Endothelial cell of umbilical vein (primary cell): ENCODE measurements around the gene NKD2. TPM values are rescaled to one million over a fixed set of nuclear protein-coding genes. Genes with fewer than 3 reads are reported as not detected.

ENCODE experiments used
- BruUV-seq: library from RNA; stranded (reverse); fragments of 400-500 nt; replicated peaks from 2 replicates; lab custom pipeline; 2021; lab: Mats Ljungman, UMichigan
- CTCF ChIA-PET: fragments of 300-600, 350-600 bp; sonication (Branson Sonifier 250); formaldehyde crosslinking; loops from one replicate; lab custom pipeline; 2021; ENCODE audit warnings: antibody characterized with exemption, inconsistent platforms; lab: Charles Lee
- POLR2A ChIA-PET: fragments of 300-600, 350-600 bp; sonication (Branson Sonifier 250); formaldehyde crosslinking; loops from one replicate; lab custom pipeline; 2021; ENCODE audit warnings: antibody characterized with exemption, inconsistent platforms; lab: Charles Lee
- DNase-seq: peaks from one replicate; pipeline ENCODE4 v3.0.0-alpha.2; 2011; ENCODE audit warnings: low read depth, low spot score
- FAIRE-seq: peaks from 2 replicates; lab custom pipeline; 2011; peaks lifted over from hg19 to GRCh38; lab: Jason Lieb, UNC
- H2AFZ ChIP-seq: 2 replicates; pipeline ENCODE4 v1.6.0; 2012; ENCODE audit warnings: low read depth, low read length, control low read depth, inconsistent platforms
- H3K27ac ChIP-seq: 2 replicates; pipeline ENCODE4 v1.5.1; 2011; ENCODE audit warnings: low read depth, mild to moderate bottlenecking, control low read depth, low read length, moderate library complexity; ENCODE audit not compliant: insufficient read depth
- H3K27me3 ChIP-seq, 2 experiments: 2 replicates each; pipeline versions ENCODE4 v1.6.0 to v1.6.1; 2011; ENCODE audit warnings: low read length in 2 of 2, mixed read lengths in 1 of 2; ENCODE audit not compliant: control insufficient read depth in 2 of 2, insufficient read depth in 2 of 2
- H3K36me3 ChIP-seq, 2 experiments: 2 replicates in 1 of 2; 3 replicates in 1 of 2; pipeline ENCODE4 v1.5.1; 2011; ENCODE audit warnings: low read length in 2 of 2, mild to moderate bottlenecking in 1 of 2, moderate library complexity in 1 of 2; ENCODE audit not compliant: control insufficient read depth in 2 of 2, insufficient read depth in 2 of 2; ENCODE audit errors: extremely low read depth in 1 of 2
- H3K4me1 ChIP-seq: 3 replicates; pipeline ENCODE4 v1.5.1; 2011; ENCODE audit warnings: mild to moderate bottlenecking, low read length; ENCODE audit not compliant: control insufficient read depth, insufficient read depth; ENCODE audit errors: extremely low read depth
- H3K4me2 ChIP-seq: 2 replicates; pipeline ENCODE4 v1.6.1; 2011; ENCODE audit warnings: low read length, control low read depth, mixed read lengths; ENCODE audit not compliant: insufficient read depth
- H3K4me3 ChIP-seq, 3 experiments: fragments of 200-600 bp in 1 of 3; sonication (generic), shearing (Covaris generic) in 1 of 3; replicated peaks in 1 of 3; 2 replicates each; pipeline ENCODE4 v1.5.1; 2011 to 2016; ENCODE audit warnings: control low read depth in 3 of 3, low read length in 3 of 3, mild to moderate bottlenecking in 2 of 3, inconsistent platforms in 1 of 3, low read depth in 1 of 3, moderate library complexity in 1 of 3; ENCODE audit not compliant: insufficient read depth in 1 of 3
- H3K79me2 ChIP-seq: 2 replicates; pipeline ENCODE4 v1.6.0; 2012; ENCODE audit warnings: low read length, inconsistent platforms; ENCODE audit not compliant: control insufficient read depth, insufficient read depth
- H3K9ac ChIP-seq: replicated peaks from 2 replicates; pipeline ENCODE3; 2011; ENCODE audit warnings: low read length, control low read depth; ENCODE audit not compliant: insufficient read depth; ENCODE audit errors: extremely low read depth
- H3K9me1 ChIP-seq: replicated peaks from 3 replicates; pipeline ENCODE4 v1.6.0; 2011; ENCODE audit warnings: mild to moderate bottlenecking, low read length; ENCODE audit not compliant: control insufficient read depth, insufficient read depth; ENCODE audit errors: extremely low read depth
- H3K9me3 ChIP-seq: replicated peaks from 2 replicates; pipeline ENCODE4 v1.5.1; 2012; ENCODE audit warnings: low read length, inconsistent platforms; ENCODE audit not compliant: control insufficient read depth, insufficient read depth
- H4K20me1 ChIP-seq: replicated peaks from 2 replicates; pipeline ENCODE3; 2011; ENCODE audit warnings: mild to moderate bottlenecking, low read length; ENCODE audit not compliant: control insufficient read depth, insufficient read depth; ENCODE audit errors: extremely low read depth
- CTCF ChIP-seq, 2 donors: IDR thresholded peaks; 1 replicate in 1 of 2; 2 replicates in 1 of 2; pipeline ENCODE4 v1.5.1; 2011; ENCODE audit warnings: low read length in 2 of 2, mild to moderate bottlenecking in 2 of 2, moderate library complexity in 2 of 2, control low read depth in 1 of 2, inconsistent platforms in 1 of 2, low read depth in 1 of 2; ENCODE audit not compliant: insufficient read depth in 1 of 2; ENCODE audit errors: extremely low read depth in 1 of 2
- EZH2 ChIP-seq: IDR thresholded peaks from 2 replicates; pipeline ENCODE4 v1.6.1; 2012; ENCODE audit warnings: borderline replicate concordance, low read depth, mild to moderate bottlenecking, moderate library complexity, low read length, inconsistent platforms; ENCODE audit not compliant: severe bottlenecking
- FOS ChIP-seq: IDR thresholded peaks from 2 replicates; pipeline ENCODE4 v1.6.1; 2011; ENCODE audit warnings: mild to moderate bottlenecking, low read length, moderate library complexity, borderline replicate concordance; ENCODE audit not compliant: insufficient read depth
- GATA2 ChIP-seq: IDR thresholded peaks from 2 replicates; pipeline ENCODE4 v1.7.0; 2011; ENCODE audit warnings: low read depth, mild to moderate bottlenecking, moderate library complexity, mixed read lengths, low read length; ENCODE audit not compliant: insufficient read length, insufficient read depth
- JUN ChIP-seq: IDR thresholded peaks from 2 replicates; pipeline ENCODE4 v1.6.1; 2011; ENCODE audit warnings: borderline replicate concordance, low read depth; ENCODE audit not compliant: insufficient read length, insufficient read depth
- MAX ChIP-seq: IDR thresholded peaks from 2 replicates; pipeline ENCODE4 v1.6.1; 2011; ENCODE audit not compliant: insufficient read depth, insufficient read length
- MYC ChIP-seq: IDR thresholded peaks from one replicate; pipeline ENCODE4 v1.6.1; 2011; ENCODE audit warnings: mild to moderate bottlenecking, low read depth, low read length
- POLR2A ChIP-seq: IDR thresholded peaks from 2 replicates; pipeline ENCODE4 v1.6.1; 2012; ENCODE audit warnings: low read depth, mild to moderate bottlenecking, control low read depth, low read length
- POLR2AphosphoS5 ChIP-seq: IDR thresholded peaks from 2 replicates; pipeline ENCODE4 v1.6.1; 2012; ENCODE audit warnings: low read depth, mild to moderate bottlenecking, control low read depth, low read length, moderate library complexity; ENCODE audit not compliant: insufficient read depth
- dilution Hi-C: fragments of 300-500 bp; cut with MboI; formaldehyde crosslinking; loops from one replicate; pipeline ENCODE4 v1.15.0; 2019; ENCODE audit warnings: low sequenced_read_pairs; ENCODE audit not compliant: extremely low pct_ligation_motif_present
- intact Hi-C: fragments of 100-400 bp; cut with micrococcal nuclease; formaldehyde crosslinking; loops from one replicate; pipeline ENCODE4 v1.10.0; 2022
- polyA plus RNA-seq, 4 experiments: library from polyadenylated mRNA; depleted of rRNA in 3 of 4; stranded (reverse) in 3 of 4; unstranded in 1 of 4; fragments of >200 nt; gene quantifications; 2 replicates each; pipeline versions ENCODE4 v1.2.1 to v1.2.3, GENCODE V29; 2011 to 2012; ENCODE audit warnings: missing spikeins in 1 of 4
- total RNA-seq: library from RNA; stranded (reverse); gene quantifications from 2 replicates; pipeline ENCODE4 v1.2.3, GENCODE V29; 2021

Gene NKD2
- total and polyA plus RNA-seq, 2 donors (not counting 3 experiments of a cell fraction or from before 2014, with no cell fraction given), result 0.08 TPM; not detected in 1

GRCh38 chr5:983568-983967 lies 25.0 kb upstream of the NKD2 start:
- DNase-seq (no peak), FAIRE-seq (no peak)
- no peaks in the 10 kb centered on the region for H3K36me3 ChIP-seq
- CTCF ChIA-PET, result no interaction called here
- H3K9me3 ChIP-seq, result no peaks in the 10 kb centered on the region
- intact Hi-C loops, result no loop called here
- no peak overlapping the region for H3K27ac ChIP-seq
- peaks cover 2 to 9% of the 10 kb centered on the region in 2 experiments for H3K27me3 ChIP-seq
- no peaks in the 10 kb centered on the region for H3K9me1 ChIP-seq
- H3K4me3 ChIP-seq, result no peak overlapping the region
- no peaks in the 10 kb centered on the region for H3K79me2 ChIP-seq
- POLR2A ChIA-PET, result no interaction called here
- no peaks in the 10 kb centered on the region for H3K4me1 ChIP-seq
- H4K20me1 ChIP-seq, result no peaks in the 10 kb centered on the region
- TF ChIP-seq MYC (no peak), EZH2 (no peak), POLR2A (no peak), MAX (no peak)
- H3K4me2 ChIP-seq, result no peak overlapping the region
- dilution Hi-C loops, result no loop called here
- no peak overlapping the region for H3K9ac ChIP-seq
- no peak overlapping the region for H2AFZ ChIP-seq
- no TSS peak for BruUV-seq

GRCh38 chr5:984774-985173 lies 23.8 kb upstream of the NKD2 start:
- DNase-seq (no peak), FAIRE-seq (no peak)
- no peaks in the 10 kb centered on the region for H3K79me2 ChIP-seq
- no peak for TF ChIP-seq MAX
- no peak for TF ChIP-seq EZH2
- no peak for TF ChIP-seq POLR2AphosphoS5
- no peak for TF ChIP-seq POLR2A
- no peak for TF ChIP-seq GATA2
- TF ChIP-seq MYC, result no peak
- TF ChIP-seq FOS, result no peak
- TF ChIP-seq CTCF (IDR thresholded peaks at IDR 0.05; ENCODE audit: extremely low read depth in 1 of 2, insufficient read depth in 1 of 2, low read depth in 1 of 2, low read length in 2 of 2), result no peak
- TF ChIP-seq JUN, result no peak
- H3K4me1 ChIP-seq, result no peaks in the 10 kb centered on the region
- POLR2A ChIA-PET, result no interaction called here
- dilution Hi-C loops, result no loop called here
- no peak overlapping the region for H3K4me2 ChIP-seq
- H4K20me1 ChIP-seq, result no peaks in the 10 kb centered on the region
- peaks cover 2 to 9% of the 10 kb centered on the region in 2 experiments for H3K27me3 ChIP-seq
- BruUV-seq, result no TSS peak
- no peak overlapping the region for H2AFZ ChIP-seq
- no peaks in the 10 kb centered on the region for H3K9me3 ChIP-seq
- intact Hi-C loops, result no loop called here
- CTCF ChIA-PET, result interaction anchor here (1.0 to 1.1 kb wide), 2 partner anchors 23 to 28 kb away, joined by 3 to 4 read pairs; no protein-coding TSS in a partner anchor
- no peaks in the 10 kb centered on the region for H3K36me3 ChIP-seq
- no peaks in the 10 kb centered on the region for H3K9me1 ChIP-seq
- no peak overlapping the region for H3K4me3 ChIP-seq
- no peak overlapping the region for H3K27ac ChIP-seq
- no peak overlapping the region for H3K9ac ChIP-seq
